ENCODE data around the gene C6orf52.

DNA sequence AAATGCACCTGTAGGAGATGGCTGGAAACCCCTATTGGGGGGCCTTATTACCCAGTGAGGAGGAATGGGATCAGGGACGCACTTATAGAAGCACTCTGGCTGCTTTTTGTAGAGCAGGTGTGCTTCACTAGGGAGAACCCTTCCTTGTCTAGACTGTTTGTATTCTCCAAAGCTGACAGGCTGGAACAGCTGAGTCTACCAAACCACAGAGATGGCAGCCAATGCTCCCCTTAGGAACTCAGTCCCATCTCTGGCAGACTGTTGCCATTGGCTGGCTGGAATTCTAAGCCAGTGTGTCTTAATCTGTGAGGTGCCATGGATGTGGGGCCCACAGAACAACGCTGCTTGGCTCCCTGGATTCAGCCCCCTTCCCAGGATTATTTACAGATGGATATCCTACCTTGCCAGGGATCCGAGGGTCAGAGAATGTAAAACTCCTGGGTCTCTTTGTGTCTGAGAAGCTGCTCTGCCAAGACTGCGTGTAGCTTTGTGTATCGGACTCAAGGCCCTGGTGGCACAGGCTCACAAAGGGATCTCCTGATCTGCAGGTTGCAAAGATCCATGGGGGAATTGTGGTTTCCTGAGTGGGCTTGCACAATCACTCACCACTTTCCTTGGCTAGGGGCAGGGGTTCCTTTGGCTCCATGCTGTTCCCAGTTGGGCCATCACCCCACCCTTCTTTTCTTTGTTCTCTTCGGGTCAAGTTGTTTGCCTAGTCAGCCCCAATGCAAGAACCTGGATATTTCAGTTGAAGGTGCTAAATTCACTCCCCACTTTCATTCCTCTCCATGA, 26.1 kb downstream of the C6orf52 start:
- TF ChIP-seq, protein P1, sequence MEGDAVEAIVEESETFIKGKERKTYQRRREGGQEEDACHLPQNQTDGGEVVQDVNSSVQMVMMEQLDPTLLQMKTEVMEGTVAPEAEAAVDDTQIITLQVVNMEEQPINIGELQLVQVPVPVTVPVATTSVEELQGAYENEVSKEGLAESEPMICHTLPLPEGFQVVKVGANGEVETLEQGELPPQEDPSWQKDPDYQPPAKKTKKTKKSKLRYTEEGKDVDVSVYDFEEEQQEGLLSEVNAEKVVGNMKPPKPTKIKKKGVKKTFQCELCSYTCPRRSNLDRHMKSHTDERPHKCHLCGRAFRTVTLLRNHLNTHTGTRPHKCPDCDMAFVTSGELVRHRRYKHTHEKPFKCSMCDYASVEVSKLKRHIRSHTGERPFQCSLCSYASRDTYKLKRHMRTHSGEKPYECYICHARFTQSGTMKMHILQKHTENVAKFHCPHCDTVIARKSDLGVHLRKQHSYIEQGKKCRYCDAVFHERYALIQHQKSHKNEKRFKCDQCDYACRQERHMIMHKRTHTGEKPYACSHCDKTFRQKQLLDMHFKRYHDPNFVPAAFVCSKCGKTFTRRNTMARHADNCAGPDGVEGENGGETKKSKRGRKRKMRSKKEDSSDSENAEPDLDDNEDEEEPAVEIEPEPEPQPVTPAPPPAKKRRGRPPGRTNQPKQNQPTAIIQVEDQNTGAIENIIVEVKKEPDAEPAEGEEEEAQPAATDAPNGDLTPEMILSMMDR (IDR thresholded peaks at IDR 0.05 in 4 of 5, conservative IDR thresholded peaks at IDR 0.05 in 1 of 5): no peak
- no peak for TF ChIP-seq POLR2A (IDR thresholded peaks at IDR 0.05)
